Lung (tissue), 12 donors: ENCODE data around the gene PLEK. TPM values are rescaled to one million over a fixed set of nuclear protein-coding genes. Genes with fewer than 3 reads are reported as not detected.

Source experiments
- ATAC-seq: fragments of 200-7000 bp; cut with Tn5 transposase; one replicate; pipeline ENCODE4 v1.9.1; 2020; ENCODE audit warnings: moderate number of reproducible peaks; ENCODE audit not compliant: insufficient read depth, low FRiP score
- DNase-seq, 3 donors: peaks; one replicate each; pipeline ENCODE4 v3.0.0-alpha.2; 2013 to 2017
- H3K27ac ChIP-seq, 2 donors: one replicate each; pipeline ENCODE4 v1.5.1; 2013; ENCODE audit warnings: mild to moderate bottlenecking in 2 of 2, moderate library complexity in 2 of 2, control low read depth in 1 of 2, inconsistent platforms in 1 of 2, low read depth in 1 of 2, low read length in 1 of 2
- H3K27me3 ChIP-seq, 3 donors: one replicate each; pipeline ENCODE4 v1.5.1; 2013; ENCODE audit warnings: low read length in 2 of 3; ENCODE audit not compliant: control insufficient read depth in 3 of 3, insufficient read depth in 3 of 3
- H3K36me3 ChIP-seq, 4 donors: one replicate each; pipeline ENCODE4 v1.5.1; 2013; ENCODE audit warnings: low read length in 4 of 4, mild to moderate bottlenecking in 1 of 4, moderate library complexity in 1 of 4; ENCODE audit not compliant: control insufficient read depth in 4 of 4, insufficient read depth in 4 of 4
- H3K4me1 ChIP-seq, 5 donors: one replicate each; pipeline ENCODE4 v1.5.1; 2013; ENCODE audit warnings: low read length in 5 of 5, mild to moderate bottlenecking in 2 of 5, moderate library complexity in 1 of 5; ENCODE audit not compliant: control insufficient read depth in 5 of 5, insufficient read depth in 5 of 5
- H3K4me3 ChIP-seq: one replicate; pipeline ENCODE4 v1.5.1; 2013; ENCODE audit warnings: mild to moderate bottlenecking, control low read depth, moderate library complexity
- H3K9ac ChIP-seq, 2 donors: one replicate each; pipeline ENCODE4 v1.5.1; 2013; ENCODE audit warnings: low read length in 2 of 2, control low read depth in 1 of 2; ENCODE audit not compliant: insufficient read depth in 1 of 2
- H3K9me3 ChIP-seq, 4 donors: one replicate each; pipeline ENCODE4 v1.5.1; 2013; ENCODE audit warnings: low read length in 3 of 4, mild to moderate bottlenecking in 1 of 4, moderate library complexity in 1 of 4; ENCODE audit not compliant: control insufficient read depth in 4 of 4, insufficient read depth in 3 of 4
- CTCF ChIP-seq: IDR thresholded peaks from 2 replicates; pipeline ENCODE4 v1.5.1; 2012; ENCODE audit warnings: mild to moderate bottlenecking; ENCODE audit errors: control extremely low read depth, extremely low read depth
- WGBS, 2 donors: extraction: QIAGEN DNeasy Blood & Tissue Kit; methylation state at CpG; one replicate each; pipeline ENCODE4 v1.1.7; 2013; 5-methylcytosine and 5-hydroxymethylcytosine counted together
- polyA plus RNA-seq, 2 donors: library from polyadenylated mRNA; stranded (reverse); fragments of 200-250 nt; gene quantifications; one replicate each; pipeline ENCODE4 v1.2.1, GENCODE V29; 2013
- total RNA-seq, 2 donors: library from RNA; depleted of rRNA in 1 of 2; stranded (reverse); fragments of >200 nt in 1 of 2; gene quantifications; one replicate each; pipeline ENCODE4 v1.2.1, GENCODE V29; 2014 to 2021
- donor health status: control.
- donor health status: control.
- donor health status: Bipolar disorder and iron deficiency.
- donor health status: healthy.
- donor health status: DM: yes; HTN: yes; CAD: no.

PLEK gene
- total and polyA plus RNA-seq, 4 donors, result 8.2 to 181 (median 27.4) TPM

DNA sequence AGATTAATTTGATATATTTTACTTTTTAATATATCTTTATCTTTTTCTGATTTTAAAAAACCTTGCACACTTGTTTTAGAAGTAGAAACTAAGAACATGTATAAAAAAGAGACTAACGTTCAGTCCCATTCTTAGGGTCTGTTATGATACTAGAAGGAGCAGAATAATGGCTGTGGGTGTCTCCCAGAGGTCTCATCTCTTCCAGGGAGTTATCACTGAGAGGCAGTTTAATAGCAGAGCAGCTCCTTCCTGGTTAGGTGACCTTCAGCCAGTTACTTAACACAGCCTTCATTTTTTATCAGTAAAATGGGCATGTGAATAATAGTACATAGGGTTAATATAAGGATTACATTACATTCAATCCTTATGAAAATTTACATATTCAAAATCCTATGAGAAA lies 61.4 kb downstream of the PLEK start:
- no peak overlapping the region for H3K27ac ChIP-seq
- TF ChIP-seq CTCF, result no peak
- H3K36me3 ChIP-seq, result no peaks in the 10 kb centered on the region
- ATAC-seq (no peak), DNase-seq (no peak)
- WGBS, 2 donors, result 73 to 91% methylated on average over 1 of the region's 1 CpG
- H3K4me3 ChIP-seq, result no peak overlapping the region
- no peaks in the 10 kb centered on the region for H3K9me3 ChIP-seq
- H3K4me1 ChIP-seq, result peaks cover 0 to 8% (median 4%) of the 10 kb centered on the region in 5 donors
- H3K9ac ChIP-seq, result no peak overlapping the region
- H3K27me3 ChIP-seq, result no peaks in the 10 kb centered on the region

- ATAC-seq, result no peak
- 42 to 57% methylated on average over 10 of the region's 10 CpGs for WGBS, 2 donors
Observed at GRCh38 chr2:68426848-68427579, 61.9 kb downstream of the PLEK start.

GRCh38 chr2:68428126-68428525 lies 63.0 kb downstream of the PLEK start:
- H3K27me3 ChIP-seq, result no peaks in the 10 kb centered on the region
- TF ChIP-seq CTCF, result no peak
- H3K9me3 ChIP-seq, result no peaks in the 10 kb centered on the region
- H3K9ac ChIP-seq, result no peak overlapping the region
- peaks cover 0 to 8% (median 4%) of the 10 kb centered on the region in 5 donors for H3K4me1 ChIP-seq
- no peak overlapping the region for H3K4me3 ChIP-seq
- ATAC-seq (no peak), DNase-seq (no peak)
- 40 to 58% methylated on average over 4 of the region's 4 CpGs for WGBS, 2 donors
- peak overlapping the region in 1 of 2 donors; percentile 35 for H3K27ac ChIP-seq
- H3K36me3 ChIP-seq, result no peaks in the 10 kb centered on the region

More at GRCh38 chr2:68426848-68427579, 61.9 kb downstream of the PLEK start:
- TF ChIP-seq CTCF, result no peak
- H3K9me3 ChIP-seq, result no peaks in the 10 kb centered on the region
- no peaks in the 10 kb centered on the region for H3K27me3 ChIP-seq
- no peak overlapping the region for H3K9ac ChIP-seq
- H3K27ac ChIP-seq, result peak overlapping the region in 1 of 2 donors; percentile 15
- H3K4me3 ChIP-seq, result no peak overlapping the region
- peaks cover 0 to 8% (median 4%) of the 10 kb centered on the region in 5 donors for H3K4me1 ChIP-seq
- no peak for DNase-seq
- H3K36me3 ChIP-seq, result no peaks in the 10 kb centered on the region
